Upper lobe of left lung (tissue), 6 donors: ENCODE results near the gene VPS35L. TPM values are rescaled to one million over a fixed set of nuclear protein-coding genes. Genes with fewer than 3 reads are reported as not detected.

Source experiments
- ATAC-seq, 2 donors: fragments of 200-7000 bp; cut with Tn5 transposase; one replicate each; pipeline ENCODE4 v1.9.1; 2022; ENCODE audit warnings: mild to moderate bottlenecking in 2 of 2, moderate library complexity in 2 of 2; ENCODE audit not compliant: low FRiP score in 2 of 2
- DNase-seq, 2 donors: peaks; one replicate each; pipeline ENCODE4 v3.0.0-alpha.2; 2019 to 2020
- H3K27ac ChIP-seq, 4 donors: fragments of 200-600 bp; sonication (generic); one replicate each; pipeline ENCODE4 v1.5.1; 2016 to 2019
- H3K27me3 ChIP-seq, 4 donors: fragments of 200-600 bp; sonication (generic); one replicate each; pipeline ENCODE4 v1.5.1; 2017 to 2019
- H3K36me3 ChIP-seq, 4 donors: fragments of 200-600 bp; sonication (generic); one replicate each; pipeline ENCODE4 v1.5.1; 2016 to 2019
- H3K4me1 ChIP-seq, 4 donors: fragments of 200-600 bp; sonication (generic); one replicate each; pipeline ENCODE4 v1.5.1; 2018 to 2019
- H3K4me3 ChIP-seq, 4 donors: fragments of 200-600 bp; sonication (generic); one replicate each; pipeline ENCODE4 v1.5.1; 2017 to 2019; ENCODE audit warnings: mild to moderate bottlenecking in 2 of 4, moderate library complexity in 1 of 4
- H3K9me3 ChIP-seq, 4 donors: fragments of 200-600 bp; sonication (generic); one replicate each; pipeline ENCODE4 v1.5.1; 2018 to 2019
- CTCF ChIP-seq, 6 experiments: fragments of 450-650 bp in 4 of 6; fragments of 200-600 bp in 2 of 6; sonication (generic) in 2 of 6; IDR thresholded peaks; one replicate each; pipeline ENCODE4 v1.5.1; 2016 to 2019; ENCODE audit warnings: antibody characterized with exemption in 6 of 6
- EP300 ChIP-seq, 4 donors: sonication (generic); formaldehyde crosslinking; IDR thresholded peaks; one replicate each; pipeline ENCODE4 v1.5.1; 2017; ENCODE audit warnings: antibody characterized with exemption in 4 of 4, control low read depth in 2 of 4
- POLR2A ChIP-seq, 4 donors: fragments of 450-650 bp; IDR thresholded peaks; one replicate each; pipeline ENCODE4 v1.5.1; 2016 to 2017; ENCODE audit warnings: antibody characterized with exemption in 4 of 4, mild to moderate bottlenecking in 2 of 4
- POLR2AphosphoS5 ChIP-seq, 2 donors: sonication (generic); formaldehyde crosslinking; IDR thresholded peaks; one replicate each; pipeline ENCODE4 v1.5.1; 2017; ENCODE audit warnings: antibody characterized with exemption in 2 of 2
- WGBS, 2 donors: methylation state at CpG; one replicate each; pipeline ENCODE4 v1.1.5; 2017 to 2018; 5-methylcytosine and 5-hydroxymethylcytosine counted together
- total RNA-seq, 6 donors: library from RNA; depleted of rRNA in 4 of 6; stranded (reverse); fragments of >200 nt in 4 of 6; gene quantifications; one replicate each; pipeline versions ENCODE4 v1.1.0 to v1.2.1, GENCODE V29; 2016 to 2021
- donor health status: DM: no; HTN: no; CAD: no; lungs with moderate emphysema.
- donor health status: DM: no; HTN: yes; CAD: no; lungs with severe emphysema.

VPS35L gene
- total RNA-seq, 6 donors from 2014 or later = 39.8 to 52.9 (median 45.2) TPM

- Histone ChIP-seq H3K36me3 (peaks cover 0 to 79% (median 26%) of the 10 kb centered on the region in 4 donors), H3K27ac (peak overlapping the region in 3 of 4 donors; percentile 38 to 63 (median 44)), H3K4me1 (peaks cover 0 to 16% (median 2%) of the 10 kb centered on the region in 4 donors), H3K9me3 (no peaks in the 10 kb centered on the region), H3K4me3 (no peak overlapping the region), H3K27me3 (no peaks in the 10 kb centered on the region)
- 67 to 88% methylated on average over 22 to 23 of the region's 23 CpGs for WGBS, 2 donors
- no peak for ATAC-seq
- no peak for DNase-seq
- TF ChIP-seq POLR2AphosphoS5 (IDR thresholded peaks at IDR 0.05) (no peak), CTCF (IDR thresholded peaks at IDR 0.05) (no peak), POLR2A (IDR thresholded peaks at IDR 0.05) (no peak), EP300 (IDR thresholded peaks at IDR 0.05) (no peak)
These were observed 154.8 kb downstream of the VPS35L start for GRCh38 chr16:19710191-19710908.

GRCh38 chr16:19710991-19711545 is 155.6 kb downstream of the VPS35L start:
- Histone ChIP-seq H3K9me3 (no peaks in the 10 kb centered on the region), H3K27ac (peak overlapping the region in 2 of 4 donors; percentile 38 to 63), H3K36me3 (peaks cover 0 to 74% (median 26%) of the 10 kb centered on the region in 4 donors), H3K27me3 (no peaks in the 10 kb centered on the region), H3K4me3 (no peak overlapping the region), H3K4me1 (peaks cover 0 to 14% (median 0%) of the 10 kb centered on the region in 4 donors)
- DNase-seq (peak in 1 of 2 donors; percentile 84), ATAC-seq (no peak)
- TF ChIP-seq POLR2A (IDR thresholded peaks at IDR 0.05) (no peak), CTCF (IDR thresholded peaks at IDR 0.05) (no peak), EP300 (IDR thresholded peaks at IDR 0.05) (no peak), POLR2AphosphoS5 (IDR thresholded peaks at IDR 0.05) (no peak)
- WGBS, 2 donors = 65 to 79% methylated on average over 5 to 13 of the region's 13 CpGs

GRCh38 chr16:19711643-19712042 is 156.1 kb downstream of the VPS35L start:
- DNase-seq (no peak), ATAC-seq (no peak)
- Histone ChIP-seq H3K4me1 (peaks cover 0 to 20% (median 2%) of the 10 kb centered on the region in 4 donors), H3K9me3 (no peaks in the 10 kb centered on the region), H3K27me3 (no peaks in the 10 kb centered on the region), H3K27ac (no peak overlapping the region), H3K4me3 (no peak overlapping the region), H3K36me3 (peaks cover 0 to 68% (median 26%) of the 10 kb centered on the region in 4 donors)
- WGBS, 2 donors = 91 to 96% methylated on average over 12 of the region's 12 CpGs
- TF ChIP-seq POLR2A (IDR thresholded peaks at IDR 0.05) = no peak

DNA sequence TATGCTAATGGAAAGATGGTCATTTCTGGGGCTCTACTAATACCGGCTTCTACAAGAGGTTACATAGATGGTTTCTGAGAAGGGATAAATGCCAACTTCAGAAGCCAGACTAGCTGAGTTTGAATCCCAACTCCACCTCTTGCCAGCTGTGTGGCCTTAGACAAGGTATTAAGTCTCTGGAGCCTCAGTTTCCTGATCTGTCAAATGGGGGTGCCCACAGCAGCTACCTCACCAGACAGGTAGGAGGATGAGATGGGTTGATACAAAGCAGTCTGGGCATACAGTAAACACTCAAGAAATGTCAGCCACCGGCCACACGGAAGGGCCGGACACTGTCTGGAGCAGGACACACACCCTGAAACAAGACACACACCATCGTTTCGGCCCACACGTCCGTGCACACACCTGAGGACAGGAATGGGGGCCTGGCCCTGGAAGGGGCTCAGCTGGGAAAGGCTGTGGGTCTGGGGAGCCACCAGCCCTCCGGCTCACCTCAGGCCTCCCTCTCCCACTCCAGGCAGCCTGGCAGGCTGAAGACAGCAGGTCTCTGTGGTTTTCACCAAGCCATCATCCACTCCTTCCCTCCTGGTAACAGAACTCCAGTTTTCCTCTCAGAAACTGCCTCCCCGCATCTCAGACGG is 157.0 kb downstream of the VPS35L start:
- Histone ChIP-seq H3K36me3 (peaks cover 0 to 61% (median 23%) of the 10 kb centered on the region in 4 donors), H3K27ac (no peak overlapping the region), H3K9me3 (no peaks in the 10 kb centered on the region), H3K4me1 (peaks cover 6 to 27% (median 8%) of the 10 kb centered on the region in 4 donors), H3K4me3 (no peak overlapping the region), H3K27me3 (no peaks in the 10 kb centered on the region)
- DNase-seq (no peak), ATAC-seq (no peak)
- 97 to 100% methylated on average over 6 to 11 of the region's 11 CpGs for WGBS, 2 donors
- no peak for TF ChIP-seq CTCF (IDR thresholded peaks at IDR 0.05)
- no peak for TF ChIP-seq EP300 (IDR thresholded peaks at IDR 0.05)
- TF ChIP-seq POLR2AphosphoS5 (IDR thresholded peaks at IDR 0.05) = no peak
- no peak for TF ChIP-seq POLR2A (IDR thresholded peaks at IDR 0.05)

- Histone ChIP-seq H3K4me1 (peaks cover 6 to 29% (median 8%) of the 10 kb centered on the region in 4 donors), H3K36me3 (peaks cover 0 to 53% (median 21%) of the 10 kb centered on the region in 4 donors), H3K4me3 (no peak overlapping the region), H3K27ac (no peak overlapping the region), H3K9me3 (no peaks in the 10 kb centered on the region), H3K27me3 (no peaks in the 10 kb centered on the region)
- WGBS, 2 donors = 94% methylated on average over 6 of the region's 6 CpGs
- no peak for DNase-seq
- ATAC-seq = no peak
- no peak for TF ChIP-seq EP300 (IDR thresholded peaks at IDR 0.05)
- no peak for TF ChIP-seq POLR2AphosphoS5 (IDR thresholded peaks at IDR 0.05)
- no peak for TF ChIP-seq CTCF (IDR thresholded peaks at IDR 0.05)
- no peak for TF ChIP-seq POLR2A (IDR thresholded peaks at IDR 0.05)
These were observed 158.2 kb downstream of the VPS35L start for GRCh38 chr16:19713697-19714096.
